ENCODE measurements around the gene RAB21.

Gene RAB21, protein sequence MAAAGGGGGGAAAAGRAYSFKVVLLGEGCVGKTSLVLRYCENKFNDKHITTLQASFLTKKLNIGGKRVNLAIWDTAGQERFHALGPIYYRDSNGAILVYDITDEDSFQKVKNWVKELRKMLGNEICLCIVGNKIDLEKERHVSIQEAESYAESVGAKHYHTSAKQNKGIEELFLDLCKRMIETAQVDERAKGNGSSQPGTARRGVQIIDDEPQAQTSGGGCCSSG

DNA sequence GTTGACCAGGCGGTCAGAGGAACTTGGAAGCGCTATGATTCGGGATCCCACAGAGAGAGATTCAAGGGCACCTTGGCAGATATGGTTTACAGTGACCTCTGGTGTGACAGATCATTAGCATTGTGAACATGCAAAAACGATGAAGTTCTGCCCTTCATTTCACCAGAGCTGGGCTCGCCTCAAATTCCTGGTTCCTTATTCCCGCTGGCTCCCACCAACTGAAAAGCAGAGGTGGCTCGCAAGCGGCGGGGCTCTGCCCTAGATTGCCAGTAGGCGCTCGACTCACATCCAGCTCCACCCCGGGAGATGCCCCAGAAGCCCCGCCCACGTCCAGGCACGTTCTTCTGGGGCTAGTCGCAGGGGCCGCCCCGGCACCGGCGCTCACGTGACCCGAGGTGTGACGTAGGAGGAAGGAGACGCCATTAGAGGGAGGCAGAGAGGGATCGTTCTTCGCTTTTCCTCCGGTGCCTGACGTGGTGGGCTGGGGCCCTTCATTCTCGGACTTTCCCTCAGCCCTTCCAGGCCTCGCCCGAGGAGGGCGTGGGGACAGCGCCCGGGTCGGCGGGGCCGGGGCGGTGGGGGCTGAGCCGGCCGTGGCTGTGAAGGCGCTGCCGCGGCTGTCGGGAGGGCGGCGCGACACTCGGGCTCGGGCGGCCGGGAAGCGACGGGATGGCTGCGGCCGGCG, at the start of gene RAB21:
RAB21 (plus strand) TSS at position 403 of the 685 bp plus-strand sequence; CDS start at position 670, 267 bp downstream.
- DNase-seq (ENCODE audit: low spot score), result peak; percentile 99
- Histone ChIP-seq H3K27ac (peak within 1 kb of the TSS; percentile 85 to 98), H3K4me3 (peak within 1 kb of the TSS; percentile 93)
- TF ChIP-seq, protein P1, sequence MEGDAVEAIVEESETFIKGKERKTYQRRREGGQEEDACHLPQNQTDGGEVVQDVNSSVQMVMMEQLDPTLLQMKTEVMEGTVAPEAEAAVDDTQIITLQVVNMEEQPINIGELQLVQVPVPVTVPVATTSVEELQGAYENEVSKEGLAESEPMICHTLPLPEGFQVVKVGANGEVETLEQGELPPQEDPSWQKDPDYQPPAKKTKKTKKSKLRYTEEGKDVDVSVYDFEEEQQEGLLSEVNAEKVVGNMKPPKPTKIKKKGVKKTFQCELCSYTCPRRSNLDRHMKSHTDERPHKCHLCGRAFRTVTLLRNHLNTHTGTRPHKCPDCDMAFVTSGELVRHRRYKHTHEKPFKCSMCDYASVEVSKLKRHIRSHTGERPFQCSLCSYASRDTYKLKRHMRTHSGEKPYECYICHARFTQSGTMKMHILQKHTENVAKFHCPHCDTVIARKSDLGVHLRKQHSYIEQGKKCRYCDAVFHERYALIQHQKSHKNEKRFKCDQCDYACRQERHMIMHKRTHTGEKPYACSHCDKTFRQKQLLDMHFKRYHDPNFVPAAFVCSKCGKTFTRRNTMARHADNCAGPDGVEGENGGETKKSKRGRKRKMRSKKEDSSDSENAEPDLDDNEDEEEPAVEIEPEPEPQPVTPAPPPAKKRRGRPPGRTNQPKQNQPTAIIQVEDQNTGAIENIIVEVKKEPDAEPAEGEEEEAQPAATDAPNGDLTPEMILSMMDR (IDR thresholded peaks at IDR 0.05), result no peak

DNA sequence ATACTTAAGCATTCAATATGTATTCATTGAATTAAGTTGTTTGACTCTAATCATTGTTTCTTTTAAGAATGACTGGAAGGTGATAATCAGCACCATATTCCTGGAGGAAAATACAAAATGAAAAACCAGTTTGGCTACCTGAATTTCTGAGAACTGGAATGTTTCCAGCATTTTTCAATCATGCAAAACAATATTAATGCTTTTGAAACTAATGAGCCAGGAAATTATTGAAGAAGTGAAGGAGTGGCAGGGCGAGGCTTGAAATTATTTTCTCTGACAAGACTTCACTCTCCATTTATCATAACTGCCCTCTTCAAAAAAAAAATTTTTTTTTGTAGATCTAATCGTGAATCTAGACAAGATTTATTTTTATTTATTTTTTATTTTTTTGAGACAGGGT, 49.7 kb upstream of the RAB21 start:
- Histone ChIP-seq H3K4me3 (no peak overlapping the region), H3K27ac (no peak overlapping the region)
- DNase-seq (ENCODE audit: low spot score), result no peak
- TF ChIP-seq, protein P1 (IDR thresholded peaks at IDR 0.05), result no peak

DNA sequence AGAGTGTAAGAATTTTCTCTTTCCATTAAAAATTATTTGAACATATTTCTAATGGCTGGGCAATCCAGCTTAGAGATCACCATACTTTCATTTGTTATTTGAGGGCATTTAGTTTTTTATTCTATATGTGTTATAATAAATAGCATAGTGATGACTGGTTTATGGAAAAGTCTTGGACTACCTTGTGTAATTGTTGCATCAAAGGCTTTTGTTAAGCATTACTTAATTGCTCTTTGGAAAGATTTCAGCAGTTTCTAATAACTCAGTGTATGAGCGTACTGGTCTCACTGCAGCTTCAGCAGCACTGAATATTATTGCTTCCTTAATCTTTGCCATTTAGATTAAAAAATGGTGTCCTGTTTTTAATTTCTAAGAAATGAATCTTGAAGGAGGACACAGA, 46.0 kb upstream of the RAB21 start:
- Histone ChIP-seq H3K27ac (no peak overlapping the region), H3K4me3 (no peak overlapping the region)
- DNase-seq (ENCODE audit: low spot score), result no peak
- TF ChIP-seq, protein P1 (IDR thresholded peaks at IDR 0.05), result no peak

DNA sequence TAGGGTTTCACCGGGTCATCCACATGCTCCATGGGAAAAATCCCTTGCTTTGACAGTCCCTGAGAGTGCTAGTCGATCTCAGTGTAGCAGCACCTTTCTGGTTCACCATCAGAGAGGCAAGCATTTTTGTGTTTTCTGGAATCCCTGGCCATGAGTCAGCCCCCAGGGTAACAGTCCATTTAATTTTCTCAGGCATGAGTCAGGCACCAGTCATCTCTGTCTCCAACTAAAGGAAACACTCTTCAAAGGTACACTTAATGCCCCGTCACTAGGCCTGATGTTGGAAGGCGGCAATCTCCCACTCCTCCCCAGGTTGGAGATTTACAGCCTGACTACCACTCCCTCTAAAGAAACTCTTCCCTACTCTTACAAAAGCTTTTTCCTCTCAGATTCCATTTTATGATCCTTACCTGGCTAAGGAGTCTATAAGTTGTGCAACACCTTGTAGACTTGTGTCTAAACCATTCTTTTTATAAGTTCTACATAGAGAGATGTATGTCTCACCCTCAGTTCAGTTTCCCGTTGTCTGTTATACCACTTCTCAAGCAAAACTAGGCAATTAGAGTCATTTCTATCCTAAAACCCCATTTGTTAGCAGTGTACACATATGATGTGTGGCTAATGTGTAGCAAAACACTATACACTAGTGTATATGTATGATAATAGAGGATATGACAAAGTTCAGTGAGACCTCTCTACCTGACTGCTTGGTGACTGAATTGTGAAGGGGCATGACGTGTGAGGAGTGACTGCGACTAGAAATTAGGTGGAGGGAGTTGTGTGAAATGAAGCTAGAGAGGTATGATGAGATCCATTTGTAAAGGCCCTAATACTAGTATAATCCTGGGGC, 44.2 kb upstream of the RAB21 start:
- H3K27ac ChIP-seq, result no peak overlapping the region

DNA sequence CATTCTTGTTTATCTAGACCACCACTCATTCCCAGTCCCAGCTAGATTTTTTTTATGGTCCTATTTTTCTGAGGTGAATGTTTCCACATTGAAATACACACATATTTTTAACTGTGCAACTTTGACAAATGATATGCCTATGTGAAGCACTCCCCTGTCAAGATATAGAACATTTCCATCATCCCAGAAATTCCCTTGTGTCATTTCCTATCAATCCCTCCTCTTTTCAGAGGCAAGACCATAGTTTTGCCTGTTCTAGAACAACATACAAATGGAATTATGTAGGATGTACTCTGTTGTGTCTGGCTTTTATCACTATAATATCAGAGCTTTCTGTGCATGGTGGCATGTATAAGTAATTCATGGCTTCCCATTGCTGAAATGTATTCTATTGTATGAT, 36.1 kb upstream of the RAB21 start:
- TF ChIP-seq, protein P1 (IDR thresholded peaks at IDR 0.05), result no peak
- Histone ChIP-seq H3K4me3 (no peak overlapping the region), H3K27ac (no peak overlapping the region)
- DNase-seq (ENCODE audit: low spot score), result no peak

More for the DNA sequence above, 44.2 kb upstream of the RAB21 start:
- no peak for DNase-seq (ENCODE audit: low spot score)
- TF ChIP-seq, protein P1 (IDR thresholded peaks at IDR 0.05), result no peak
- H3K4me3 ChIP-seq, result no peak overlapping the region

DNA sequence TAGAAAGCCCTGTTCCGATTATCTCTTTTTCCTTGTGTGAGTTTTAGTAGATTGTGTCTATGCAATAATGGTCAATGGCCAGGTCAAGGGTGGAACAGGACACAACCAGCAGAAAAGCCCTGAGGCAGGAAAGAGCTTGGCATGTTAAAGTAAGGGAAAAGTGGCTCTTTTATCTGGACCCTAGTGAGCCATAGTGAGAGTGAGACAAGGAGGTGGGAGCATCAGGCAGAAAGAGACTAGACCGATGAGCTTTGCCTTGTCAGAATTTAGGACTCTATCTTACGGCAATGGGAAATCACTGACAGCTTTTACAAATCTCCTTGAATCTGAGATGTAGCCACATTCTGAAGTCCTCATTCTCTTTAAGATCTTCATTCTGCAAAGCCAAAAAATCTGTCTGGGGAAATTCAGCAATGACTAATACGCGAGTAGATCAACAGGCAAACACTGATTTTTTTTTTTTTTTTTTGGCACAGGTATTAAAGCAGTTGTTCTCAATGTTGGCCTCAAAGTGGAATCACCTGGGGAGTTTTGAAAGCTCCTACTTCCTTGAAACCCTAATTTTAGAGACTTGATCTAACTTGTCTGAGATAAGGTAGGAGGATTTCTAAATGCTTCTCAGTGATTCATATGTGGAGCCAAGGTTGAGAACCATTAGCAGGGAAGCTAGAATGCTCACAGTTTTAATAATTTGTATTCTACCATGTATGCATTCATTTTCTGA, 34.9 kb upstream of the RAB21 start:
- Histone ChIP-seq H3K4me3 (no peak overlapping the region), H3K27ac (no peak overlapping the region)
- no peak for DNase-seq (ENCODE audit: low spot score)
- TF ChIP-seq, protein P1 (IDR thresholded peaks at IDR 0.05), result no peak
